ENCODE results near the gene PAK1. TPM values are rescaled to one million over a fixed set of nuclear protein-coding genes. Genes with fewer than 3 reads are reported as not detected.

PAK1 gene
- total RNA-seq, 1 donor from 2014 or later = 58.3 TPM

DNA sequence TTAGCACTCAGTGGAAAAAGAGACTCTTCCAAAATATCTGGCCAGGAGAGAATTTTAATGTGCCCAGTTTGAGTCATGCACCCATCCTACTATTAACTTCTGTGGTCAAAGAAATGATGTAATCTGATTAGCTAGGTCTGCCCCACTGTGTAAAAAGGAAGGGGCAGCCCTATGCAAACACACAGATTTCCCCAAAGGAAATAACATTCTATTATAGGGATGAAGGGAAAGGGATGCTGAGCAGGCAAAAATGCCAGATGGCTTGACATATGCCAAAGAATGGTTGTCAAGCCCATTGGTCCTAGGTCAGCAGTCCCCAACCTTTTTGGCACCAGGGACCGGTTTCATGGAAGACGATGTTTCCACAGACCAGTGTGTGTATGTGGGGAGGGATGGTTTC lies 43.3 kb upstream of the PAK1 start:
- Mint-ChIP-seq H3K27me3 (ENCODE audit: unreplicated experiment) (no peaks in the 10 kb centered on the region), H3K9me3 (ENCODE audit: unreplicated experiment) (no peaks in the 10 kb centered on the region), H3K4me1 (ENCODE audit: unreplicated experiment) (peaks cover 12% of the 10 kb centered on the region), H3K4me3 (ENCODE audit: unreplicated experiment) (no peak overlapping the region), H3K27ac (ENCODE audit: unreplicated experiment) (no peak overlapping the region), H3K36me3 (ENCODE audit: low read depth, unreplicated experiment) (no peaks in the 10 kb centered on the region)
- no peak for DNase-seq (ENCODE audit: low spot score)
- TF ChIP-seq, protein P1, sequence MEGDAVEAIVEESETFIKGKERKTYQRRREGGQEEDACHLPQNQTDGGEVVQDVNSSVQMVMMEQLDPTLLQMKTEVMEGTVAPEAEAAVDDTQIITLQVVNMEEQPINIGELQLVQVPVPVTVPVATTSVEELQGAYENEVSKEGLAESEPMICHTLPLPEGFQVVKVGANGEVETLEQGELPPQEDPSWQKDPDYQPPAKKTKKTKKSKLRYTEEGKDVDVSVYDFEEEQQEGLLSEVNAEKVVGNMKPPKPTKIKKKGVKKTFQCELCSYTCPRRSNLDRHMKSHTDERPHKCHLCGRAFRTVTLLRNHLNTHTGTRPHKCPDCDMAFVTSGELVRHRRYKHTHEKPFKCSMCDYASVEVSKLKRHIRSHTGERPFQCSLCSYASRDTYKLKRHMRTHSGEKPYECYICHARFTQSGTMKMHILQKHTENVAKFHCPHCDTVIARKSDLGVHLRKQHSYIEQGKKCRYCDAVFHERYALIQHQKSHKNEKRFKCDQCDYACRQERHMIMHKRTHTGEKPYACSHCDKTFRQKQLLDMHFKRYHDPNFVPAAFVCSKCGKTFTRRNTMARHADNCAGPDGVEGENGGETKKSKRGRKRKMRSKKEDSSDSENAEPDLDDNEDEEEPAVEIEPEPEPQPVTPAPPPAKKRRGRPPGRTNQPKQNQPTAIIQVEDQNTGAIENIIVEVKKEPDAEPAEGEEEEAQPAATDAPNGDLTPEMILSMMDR (IDR thresholded peaks at IDR 0.05; ENCODE audit: unreplicated experiment) = no peak

DNA sequence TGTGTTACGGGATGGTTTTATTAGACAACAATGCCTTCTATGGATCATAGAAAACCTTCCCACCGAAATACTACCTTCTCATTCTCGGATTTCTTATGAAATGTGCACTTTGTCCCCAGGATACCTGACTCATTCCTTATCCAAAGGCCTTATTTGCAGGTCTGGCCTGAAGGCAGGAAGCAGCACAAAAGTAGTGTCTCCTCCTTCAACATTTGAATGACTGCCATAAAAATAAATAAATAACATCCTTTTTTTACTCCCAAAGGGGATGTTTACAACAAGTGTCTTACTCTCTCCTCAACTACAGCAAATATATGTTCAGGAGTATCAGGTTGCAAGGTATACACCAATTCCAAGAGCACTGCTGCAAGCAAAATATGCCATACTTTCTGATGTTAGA lies 41.6 kb upstream of the PAK1 start:
- Mint-ChIP-seq H3K36me3 (ENCODE audit: low read depth, unreplicated experiment) (no peaks in the 10 kb centered on the region), H3K9me3 (ENCODE audit: unreplicated experiment) (no peaks in the 10 kb centered on the region), H3K27me3 (ENCODE audit: unreplicated experiment) (no peaks in the 10 kb centered on the region), H3K4me1 (ENCODE audit: unreplicated experiment) (peaks cover 12% of the 10 kb centered on the region), H3K27ac (ENCODE audit: unreplicated experiment) (no peak overlapping the region), H3K4me3 (ENCODE audit: unreplicated experiment) (no peak overlapping the region)
- no peak for DNase-seq (ENCODE audit: low spot score)
- TF ChIP-seq, protein P1 (IDR thresholded peaks at IDR 0.05; ENCODE audit: unreplicated experiment) = no peak

DNA sequence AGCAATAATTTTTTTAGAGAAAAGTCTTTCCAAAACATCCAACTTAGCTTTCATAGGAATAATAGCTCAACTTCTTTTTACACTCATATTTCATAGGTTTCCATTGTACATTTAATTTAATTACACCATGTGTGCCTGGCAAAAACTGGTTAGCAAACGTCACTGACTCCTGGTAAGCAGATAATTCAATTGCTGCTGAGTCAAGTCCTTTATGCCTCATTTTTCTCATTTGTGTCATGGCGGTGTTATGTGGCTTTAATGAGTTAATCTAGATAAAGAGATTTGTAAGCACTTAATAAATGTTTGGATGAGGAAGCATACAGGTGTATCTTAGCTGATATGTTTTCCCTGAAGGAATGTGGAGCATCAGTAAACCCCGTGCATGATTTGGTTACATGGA lies 41.2 kb upstream of the PAK1 start:
- Mint-ChIP-seq H3K36me3 (ENCODE audit: low read depth, unreplicated experiment) (no peaks in the 10 kb centered on the region), H3K27ac (ENCODE audit: unreplicated experiment) (no peak overlapping the region), H3K4me1 (ENCODE audit: unreplicated experiment) (peaks cover 12% of the 10 kb centered on the region), H3K27me3 (ENCODE audit: unreplicated experiment) (no peaks in the 10 kb centered on the region), H3K9me3 (ENCODE audit: unreplicated experiment) (no peaks in the 10 kb centered on the region), H3K4me3 (ENCODE audit: unreplicated experiment) (no peak overlapping the region)
- no peak for DNase-seq (ENCODE audit: low spot score)
- TF ChIP-seq, protein P1 (IDR thresholded peaks at IDR 0.05; ENCODE audit: unreplicated experiment) = no peak

DNA sequence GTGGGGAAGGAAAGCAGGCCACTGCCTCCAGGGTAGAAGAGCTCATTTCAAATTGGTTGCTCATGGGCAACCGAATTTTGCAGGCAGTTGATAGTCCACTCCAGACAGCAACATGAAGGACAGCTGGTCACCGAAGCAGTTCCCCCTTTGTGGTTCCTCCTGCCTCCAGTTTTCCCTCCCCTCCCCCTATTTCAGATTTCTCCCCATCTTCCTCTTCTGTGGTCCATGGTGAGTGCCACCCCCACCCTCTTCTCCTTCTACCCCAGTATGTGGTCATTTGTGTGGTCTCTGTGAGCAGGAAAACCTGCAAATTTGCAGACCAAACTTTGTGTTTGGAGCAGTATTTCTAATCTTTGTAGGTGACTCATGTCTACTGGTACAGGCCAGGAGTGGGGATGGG lies 38.2 kb upstream of the PAK1 start:
- peaks cover 7% of the 10 kb centered on the region for H3K4me1 Mint-ChIP-seq (ENCODE audit: unreplicated experiment)
- no peaks in the 10 kb centered on the region for H3K9me3 Mint-ChIP-seq (ENCODE audit: unreplicated experiment)
- TF ChIP-seq, protein P1 (IDR thresholded peaks at IDR 0.05; ENCODE audit: unreplicated experiment) = no peak
- H3K36me3 Mint-ChIP-seq (ENCODE audit: low read depth, unreplicated experiment) = no peaks in the 10 kb centered on the region
- DNase-seq (ENCODE audit: low spot score) = no peak
- H3K27ac Mint-ChIP-seq (ENCODE audit: unreplicated experiment) = no peak overlapping the region
- H3K4me3 Mint-ChIP-seq (ENCODE audit: unreplicated experiment) = no peak overlapping the region
- no peaks in the 10 kb centered on the region for H3K27me3 Mint-ChIP-seq (ENCODE audit: unreplicated experiment)

DNA sequence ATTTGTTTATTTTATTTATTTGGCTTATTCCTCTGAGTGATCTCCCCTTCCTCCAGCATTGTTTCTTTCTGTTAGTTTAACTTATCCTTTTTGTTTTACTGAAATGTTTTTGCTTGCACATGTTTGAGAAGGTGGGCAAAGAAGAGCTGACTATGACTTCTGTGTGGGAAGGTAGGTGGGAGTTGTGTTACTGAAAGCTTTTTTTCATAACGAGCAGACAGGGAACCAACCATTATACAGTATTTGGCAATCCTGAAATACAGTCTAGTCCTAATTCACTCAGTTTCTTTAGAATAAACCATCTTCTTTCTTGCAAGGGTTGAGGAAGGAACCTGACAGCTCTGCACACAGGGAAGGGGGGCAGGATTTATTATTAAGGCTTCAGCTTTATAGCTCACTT lies 37.0 kb upstream of the PAK1 start:
- H3K4me1 Mint-ChIP-seq (ENCODE audit: unreplicated experiment) = peaks cover 13% of the 10 kb centered on the region
- H3K9me3 Mint-ChIP-seq (ENCODE audit: unreplicated experiment) = no peaks in the 10 kb centered on the region
- no peaks in the 10 kb centered on the region for H3K27me3 Mint-ChIP-seq (ENCODE audit: unreplicated experiment)
- DNase-seq (ENCODE audit: low spot score) = no peak
- H3K4me3 Mint-ChIP-seq (ENCODE audit: unreplicated experiment) = no peak overlapping the region
- no peak overlapping the region for H3K27ac Mint-ChIP-seq (ENCODE audit: unreplicated experiment)
- no peaks in the 10 kb centered on the region for H3K36me3 Mint-ChIP-seq (ENCODE audit: low read depth, unreplicated experiment)
- TF ChIP-seq, protein P1 (IDR thresholded peaks at IDR 0.05; ENCODE audit: unreplicated experiment) = no peak
